HL-60 (cell line): ENCODE results near the gene ODF4.

Experiments
- DNase-seq, 2 experiments: peaks; one replicate each; pipeline ENCODE4 v3.0.0-alpha.2; 2010 to 2020; ENCODE audit warnings: low read depth in 1 of 2, low spot score in 1 of 2
- H3K27ac ChIP-seq: fragments of 250-450 bp; sonication (Bioruptor Pico); replicated peaks from 2 replicates; pipeline ENCODE4 v1.5.1; 2020; ENCODE audit warnings: mild to moderate bottlenecking, moderate library complexity
- H3K27me3 ChIP-seq: fragments of 250-450 bp; sonication (Bioruptor Pico); 2 replicates; pipeline ENCODE4 v1.5.1; 2021; ENCODE audit warnings: mild to moderate bottlenecking, moderate library complexity; ENCODE audit not compliant: insufficient read depth, poor library complexity, severe bottlenecking
- H3K4me3 ChIP-seq: replicated peaks from 2 replicates; pipeline ENCODE4 v1.5.1; 2011; ENCODE audit warnings: mild to moderate bottlenecking, control low read depth, low read length; ENCODE audit not compliant: insufficient read depth
- CTCF ChIP-seq: IDR thresholded peaks from one replicate; pipeline ENCODE4 v1.5.1; 2011; ENCODE audit warnings: low read length, control low read depth, inconsistent platforms; ENCODE audit not compliant: insufficient read depth
- GABPA ChIP-seq: IDR thresholded peaks from 2 replicates; pipeline ENCODE4 v1.6.1; 2012; ENCODE audit warnings: low read depth
- POLR2AphosphoS5 ChIP-seq: IDR thresholded peaks from 2 replicates; pipeline ENCODE4 v1.6.1; 2012; ENCODE audit warnings: low read depth
- REST ChIP-seq: IDR thresholded peaks from 2 replicates; pipeline ENCODE4 v1.6.1; 2012; ENCODE audit warnings: low read depth; ENCODE audit not compliant: insufficient replicate concordance
- SPI1 ChIP-seq: IDR thresholded peaks from 2 replicates; pipeline ENCODE4 v1.6.1; 2012; ENCODE audit warnings: low read depth, mild to moderate bottlenecking, borderline replicate concordance

The ODF4 gene

GRCh38 chr17:8294814-8295316, 44.8 kb upstream of the ODF4 start:
- TF ChIP-seq REST: no peak
- TF ChIP-seq GABPA: no peak
- TF ChIP-seq POLR2AphosphoS5: no peak
- TF ChIP-seq SPI1: no peak
- TF ChIP-seq CTCF: no peak
- no peak for DNase-seq
- H3K27ac ChIP-seq: peak overlapping the region; percentile 90
- peak overlapping the region; percentile 49 for H3K4me3 ChIP-seq
- no peaks in the 10 kb centered on the region for H3K27me3 ChIP-seq

GRCh38 chr17:8300226-8300625, 39.4 kb upstream of the ODF4 start:
- Histone ChIP-seq H3K27ac (no peak overlapping the region), H3K4me3 (no peak overlapping the region), H3K27me3 (no peaks in the 10 kb centered on the region)
- no peak for DNase-seq
- TF ChIP-seq POLR2AphosphoS5 (no peak), GABPA (no peak), CTCF (no peak), REST (no peak), SPI1 (no peak)

GRCh38 chr17:8300627-8301242, 38.9 kb upstream of the ODF4 start:
- Histone ChIP-seq H3K4me3 (no peak overlapping the region), H3K27me3 (no peaks in the 10 kb centered on the region), H3K27ac (no peak overlapping the region)
- TF ChIP-seq CTCF: peak; percentile 31
- TF ChIP-seq GABPA: no peak
- TF ChIP-seq POLR2AphosphoS5: no peak
- no peak for TF ChIP-seq SPI1
- no peak for TF ChIP-seq REST
- peak in 1 of 2 experiments; percentile 40 for DNase-seq
